ENCODE results near the gene BPI.
"Not testable (repeated sequence)": the region's sequence is repeated elsewhere in the genome, so short reads cannot be mapped to it uniquely, and the experiment has no call there.

DNA sequence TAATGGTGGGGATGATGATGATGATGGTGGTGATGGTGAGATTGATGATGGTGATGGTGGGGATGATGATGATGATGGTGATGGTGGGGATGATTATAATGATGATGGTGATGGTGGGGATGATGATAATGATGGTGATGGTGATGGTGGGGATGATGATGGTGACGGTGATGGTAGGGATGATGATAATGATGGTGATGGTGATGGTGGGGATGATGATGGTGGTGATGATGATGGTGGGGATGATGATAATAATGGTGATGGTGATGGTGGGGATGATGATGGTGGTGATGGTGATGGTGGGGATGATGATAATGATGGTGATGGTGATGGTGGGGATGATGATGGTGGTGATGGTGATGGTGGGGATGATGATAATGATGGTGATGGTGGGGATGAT is 10.4 kb downstream of the BPI start:
- TF ChIP-seq, protein P1, sequence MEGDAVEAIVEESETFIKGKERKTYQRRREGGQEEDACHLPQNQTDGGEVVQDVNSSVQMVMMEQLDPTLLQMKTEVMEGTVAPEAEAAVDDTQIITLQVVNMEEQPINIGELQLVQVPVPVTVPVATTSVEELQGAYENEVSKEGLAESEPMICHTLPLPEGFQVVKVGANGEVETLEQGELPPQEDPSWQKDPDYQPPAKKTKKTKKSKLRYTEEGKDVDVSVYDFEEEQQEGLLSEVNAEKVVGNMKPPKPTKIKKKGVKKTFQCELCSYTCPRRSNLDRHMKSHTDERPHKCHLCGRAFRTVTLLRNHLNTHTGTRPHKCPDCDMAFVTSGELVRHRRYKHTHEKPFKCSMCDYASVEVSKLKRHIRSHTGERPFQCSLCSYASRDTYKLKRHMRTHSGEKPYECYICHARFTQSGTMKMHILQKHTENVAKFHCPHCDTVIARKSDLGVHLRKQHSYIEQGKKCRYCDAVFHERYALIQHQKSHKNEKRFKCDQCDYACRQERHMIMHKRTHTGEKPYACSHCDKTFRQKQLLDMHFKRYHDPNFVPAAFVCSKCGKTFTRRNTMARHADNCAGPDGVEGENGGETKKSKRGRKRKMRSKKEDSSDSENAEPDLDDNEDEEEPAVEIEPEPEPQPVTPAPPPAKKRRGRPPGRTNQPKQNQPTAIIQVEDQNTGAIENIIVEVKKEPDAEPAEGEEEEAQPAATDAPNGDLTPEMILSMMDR (IDR thresholded peaks at IDR 0.05) = not testable (repeated sequence)
- TF ChIP-seq EZH2 (IDR thresholded peaks at IDR 0.05; ENCODE audit: borderline replicate concordance, insufficient read depth, low read depth, low read length, poor library complexity, severe bottlenecking) = not testable (repeated sequence)

All from B cell (primary cell).